A673 (cell line): Measurements from ENCODE around the gene CSNK1D. TPM values are rescaled to one million over a fixed set of nuclear protein-coding genes. Genes with fewer than 3 reads are reported as not detected.

ENCODE experiments used
- BruUV-seq: library from RNA; stranded (reverse); fragments of 400-500 nt; replicated peaks from 2 replicates; lab custom pipeline; 2021; lab: Mats Ljungman, UMichigan
- CTCF ChIA-PET: fragments of 300-600 bp; sonication (Branson Sonifier 250); formaldehyde crosslinking; loops from one replicate; lab custom pipeline; 2022; ENCODE audit warnings: antibody characterized with exemption; lab: Charles Lee
- POLR2A ChIA-PET: fragments of 300-600 bp; sonication (Branson Sonifier 250); formaldehyde crosslinking; loops from one replicate; lab custom pipeline; 2022; ENCODE audit warnings: antibody characterized with exemption; ENCODE audit not compliant: low non-redundant PET; lab: Charles Lee
- DNase-seq: peaks from one replicate; pipeline ENCODE4 v3.0.0-alpha.2; 2015; ENCODE audit warnings: low spot score
- H3K27ac ChIP-seq: fragments of 200-600 bp; sonication (generic); 2 replicates; pipeline ENCODE4 v1.5.1; 2016; ENCODE audit warnings: mixed run types, low read depth, mild to moderate bottlenecking, mixed read lengths, antibody characterized with exemption, low read length; ENCODE audit not compliant: poor library complexity, severe bottlenecking
- H3K27me3 ChIP-seq: fragments of 200-600 bp; sonication (generic); replicated peaks from 2 replicates; pipeline ENCODE4 v1.6.1; 2017; ENCODE audit warnings: mixed run types, low read depth, mild to moderate bottlenecking, mixed read lengths, antibody characterized with exemption, low read length; ENCODE audit not compliant: insufficient read depth, poor library complexity
- H3K36me3 ChIP-seq: fragments of 200-600 bp; sonication (generic); 2 replicates; pipeline ENCODE4 v1.6.1; 2016; ENCODE audit warnings: mixed run types, mild to moderate bottlenecking, mixed read lengths, antibody characterized with exemption, low read length; ENCODE audit not compliant: insufficient read depth, poor library complexity, severe bottlenecking
- H3K4me1 ChIP-seq: fragments of 200-600 bp; sonication (generic); 2 replicates; pipeline ENCODE4 v1.6.1; 2017; ENCODE audit warnings: mixed run types, mild to moderate bottlenecking, mixed read lengths, antibody characterized with exemption, low read length; ENCODE audit not compliant: insufficient read depth, poor library complexity, severe bottlenecking
- H3K4me3 ChIP-seq: fragments of 200-600 bp; sonication (generic); 2 replicates; pipeline ENCODE4 v1.5.1; 2016; ENCODE audit warnings: low read depth, mixed run types, mild to moderate bottlenecking, mixed read lengths, low read length; ENCODE audit not compliant: poor library complexity, severe bottlenecking
- H3K9me3 ChIP-seq: fragments of 200-600 bp; sonication (generic); 2 replicates; pipeline ENCODE4 v1.6.1; 2016; ENCODE audit warnings: mixed run types, low read depth, mild to moderate bottlenecking, mixed read lengths, antibody characterized with exemption, low read length; ENCODE audit not compliant: poor library complexity, severe bottlenecking
- CTCF ChIP-seq: fragments of 300-800, 200-600 bp; sonication (generic); conservative IDR thresholded peaks from 2 replicates; pipeline ENCODE4 v1.5.1; 2017; ENCODE audit warnings: low read depth, mild to moderate bottlenecking, antibody characterized with exemption, low read length, moderate library complexity, mixed read lengths
- EZH2 ChIP-seq: fragments of 200-600 bp; sonication (generic); IDR thresholded peaks from 2 replicates; pipeline ENCODE4 v1.6.1; 2017; ENCODE audit warnings: borderline replicate concordance, low read depth, mild to moderate bottlenecking, mixed read lengths, antibody characterized with exemption, low read length; ENCODE audit not compliant: poor library complexity, severe bottlenecking
- intact Hi-C: fragments of 100-400 bp; cut with micrococcal nuclease; formaldehyde crosslinking; loops from one replicate; pipeline ENCODE4 v1.10.0; 2022; ENCODE audit not compliant: unreplicated experiment
- total RNA-seq: library from RNA; stranded (reverse); gene quantifications from 2 replicates; pipeline ENCODE4 v1.2.3, GENCODE V29; 2021

CSNK1D gene
- total RNA-seq, 1 experiment from 2014 or later = 150 TPM

- TF ChIP-seq CTCF (no peak), EZH2 (no peak)
- no peak overlapping the region for H3K27ac ChIP-seq
- no peak for DNase-seq
- H3K9me3 ChIP-seq = no peaks in the 10 kb centered on the region
- no peaks in the 10 kb centered on the region for H3K36me3 ChIP-seq
- ChIA-PET POLR2A (no interaction called here), CTCF (no interaction called here)
- BruUV-seq = no TSS peak
- H3K4me3 ChIP-seq = peak overlapping the region; percentile 45
- H3K4me1 ChIP-seq = peaks cover 20% of the 10 kb centered on the region
- peaks cover 7% of the 10 kb centered on the region for H3K27me3 ChIP-seq
- intact Hi-C loops = no loop called here
These were observed 43.5 kb downstream of the CSNK1D start for GRCh38 chr17:82229698-82230608.

- Histone ChIP-seq H3K27me3 (peaks cover 7% of the 10 kb centered on the region), H3K9me3 (no peaks in the 10 kb centered on the region), H3K4me3 (peak within 1 kb of the TSS; percentile 45), H3K4me1 (peaks cover 20% of the 10 kb centered on the region), H3K36me3 (no peaks in the 10 kb centered on the region), H3K27ac (no peak within 1 kb of the TSS)
- POLR2A ChIA-PET = no interaction called here
- DNase-seq = no peak
- TF ChIP-seq EZH2 (no peak), CTCF (no peak)
- intact Hi-C loops = no loop called here
- no TSS peak for BruUV-seq
- CTCF ChIA-PET = no interaction called here
These were observed 44.4 kb downstream of the CSNK1D start, which contains the start of gene SLC16A3 for GRCh38 chr17:82228842-82229697. Gene SLC16A3 (plus strand): TSS chr17:82229042. CDS start chr17:82236009, 6,967 bp downstream.

- no peak for DNase-seq
- TF ChIP-seq EZH2 (no peak), CTCF (no peak)
- H3K27ac ChIP-seq = no peak overlapping the region
- CTCF ChIA-PET = no interaction called here
- H3K9me3 ChIP-seq = no peaks in the 10 kb centered on the region
- peak overlapping the region; percentile 45 for H3K4me3 ChIP-seq
- intact Hi-C loops = no loop called here
- POLR2A ChIA-PET = no interaction called here
- no peaks in the 10 kb centered on the region for H3K36me3 ChIP-seq
- no TSS peak for BruUV-seq
- peaks cover 20% of the 10 kb centered on the region for H3K4me1 ChIP-seq
- peaks cover 7% of the 10 kb centered on the region for H3K27me3 ChIP-seq
These were observed 45.1 kb downstream of the CSNK1D start for GRCh38 chr17:82228278-82228841.
